Measurements from ENCODE around the gene RABEP1.

The RABEP1 gene

GRCh38 chr17:5362162-5362811 lies 80.2 kb downstream of the RABEP1 start:
- DNase-seq = no peak

DNA sequence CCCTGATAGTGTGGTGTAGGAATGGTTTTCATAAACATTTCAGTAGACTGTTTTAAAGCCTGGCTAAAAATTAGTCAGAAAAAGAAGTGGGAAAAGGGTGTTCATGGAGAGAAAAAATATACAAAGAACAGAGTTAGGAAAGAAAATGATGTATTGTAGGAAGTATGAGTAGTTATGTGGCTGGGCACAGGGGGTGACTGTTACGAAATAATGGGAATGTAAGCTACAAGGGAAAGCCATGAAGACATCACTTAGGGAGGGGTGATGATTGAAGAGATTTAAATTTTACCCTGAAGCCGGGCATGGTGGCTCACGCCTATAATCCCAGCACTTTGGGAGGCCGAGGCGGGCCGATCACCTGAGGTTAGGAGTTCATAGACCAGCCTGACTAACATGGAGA lies 82.1 kb downstream of the RABEP1 start:
- no peak for DNase-seq

DNA sequence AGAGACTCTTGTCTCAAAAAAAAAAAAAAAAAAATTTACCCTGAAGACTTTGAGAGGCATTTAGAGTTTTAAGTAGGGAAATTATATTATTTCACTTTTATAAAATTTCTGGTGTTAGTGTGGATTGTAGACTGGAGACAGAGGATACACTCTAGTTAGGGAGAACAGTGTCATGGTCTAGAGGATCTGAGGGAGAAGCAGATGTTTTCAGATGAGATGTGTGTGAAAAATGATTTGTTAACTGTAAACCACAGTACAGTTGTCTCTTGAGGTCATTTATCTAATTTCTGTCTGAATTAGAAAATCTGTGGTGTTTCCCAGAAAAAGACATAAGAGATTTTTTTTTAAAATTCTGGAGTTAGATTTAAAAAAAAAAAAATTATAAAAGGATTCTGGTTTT lies 82.6 kb downstream of the RABEP1 start:
- DNase-seq = no peak

GRCh38 chr17:5365831-5366230 lies 83.7 kb downstream of the RABEP1 start:
- no peak for DNase-seq

DNA sequence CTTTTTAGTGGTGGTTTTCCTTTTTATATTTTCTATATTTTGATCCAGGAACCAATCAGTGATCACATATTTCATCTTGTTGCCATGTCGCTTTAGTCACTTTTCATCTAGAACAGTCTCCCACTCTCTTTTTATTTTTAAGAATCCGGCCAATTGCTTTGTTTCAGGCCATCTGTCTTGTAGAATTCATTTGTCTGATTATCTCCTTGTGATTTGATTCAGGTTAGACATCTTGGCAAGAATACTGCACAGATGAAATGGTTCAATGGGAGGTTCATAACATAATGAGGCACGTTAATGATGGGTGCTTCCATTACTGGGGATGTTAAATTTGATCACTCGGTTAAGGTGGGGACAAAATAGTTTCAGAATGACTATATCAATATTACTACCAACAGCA lies 88.3 kb downstream of the RABEP1 start:
- no peak for DNase-seq

GRCh38 chr17:5373112-5373511 lies 91.0 kb downstream of the RABEP1 start:
- DNase-seq = no peak

GRCh38 chr17:5378566-5379207 lies 96.6 kb downstream of the RABEP1 start:
- no peak for DNase-seq

GRCh38 chr17:5379351-5380107 lies 97.4 kb downstream of the RABEP1 start:
- no peak for DNase-seq

DNA sequence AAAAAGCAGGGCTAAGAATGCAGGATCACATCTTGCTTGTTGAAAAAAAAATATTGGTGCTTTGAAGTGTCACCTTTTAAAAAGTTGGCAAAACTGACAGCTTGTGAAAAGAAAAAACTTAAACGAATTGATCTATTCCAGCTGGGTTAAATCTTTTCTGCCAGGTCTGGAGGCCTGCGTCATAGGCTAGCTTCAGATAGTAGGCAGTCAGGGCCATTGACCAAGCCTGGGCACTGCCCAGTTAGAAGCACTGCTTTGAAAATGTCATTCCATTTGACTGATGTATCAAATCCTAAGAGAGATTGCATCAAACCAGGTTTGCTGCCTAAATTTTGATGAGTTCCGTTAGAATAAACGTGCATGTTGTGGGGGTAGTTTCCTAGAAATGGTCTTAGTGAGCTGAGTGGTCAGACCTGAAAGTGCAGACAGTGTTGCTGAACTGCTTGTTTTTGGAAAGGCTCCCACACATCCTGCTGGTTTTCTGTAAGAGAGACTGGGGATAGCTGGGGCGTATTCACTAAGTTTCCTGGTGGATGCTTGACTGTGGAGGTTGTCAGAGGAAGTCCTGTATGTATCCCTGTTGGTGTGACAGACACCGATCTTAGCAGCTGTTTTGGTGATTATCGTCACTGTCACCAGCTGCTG lies 98.5 kb downstream of the RABEP1 start:
- no peak for DNase-seq

DNA sequence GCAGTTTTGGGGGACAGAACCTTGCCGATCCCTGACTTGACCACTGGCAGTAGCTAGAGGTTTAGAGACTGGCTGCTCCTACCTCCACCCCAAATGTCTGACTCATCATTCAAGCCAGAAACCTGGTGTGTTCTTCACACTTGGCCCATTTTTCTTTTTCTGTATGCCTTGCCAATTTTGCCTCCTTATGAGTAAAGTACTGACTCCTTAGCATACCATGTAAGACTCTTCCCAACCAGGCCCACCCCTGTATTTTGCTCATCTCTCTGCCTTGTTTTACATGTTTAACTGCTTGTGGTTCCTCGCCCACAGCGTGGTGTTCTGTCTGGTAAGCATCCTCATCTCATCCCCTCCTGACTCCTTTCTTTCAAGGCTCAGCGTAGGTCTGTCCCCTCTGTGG lies 99.5 kb downstream of the RABEP1 start:
- DNase-seq = no peak

DNA sequence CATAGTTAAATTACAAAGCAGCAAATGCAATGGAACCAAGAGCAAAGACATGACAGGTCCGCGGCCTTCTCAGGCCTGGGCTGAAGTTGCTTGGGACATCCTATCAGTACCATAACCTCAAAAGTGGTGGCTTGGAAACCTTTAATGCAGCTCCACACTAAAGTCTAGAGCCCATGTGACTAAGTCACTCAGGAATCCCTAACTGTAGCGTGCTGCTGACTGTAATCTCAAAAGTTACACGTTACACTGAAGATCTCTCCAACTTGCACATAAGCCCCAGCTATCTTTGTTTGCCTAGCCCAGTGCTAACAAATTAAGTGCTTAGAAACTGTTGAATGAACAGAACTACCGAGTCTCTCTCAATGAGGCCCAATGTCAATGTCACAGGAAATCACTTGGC lies 109.6 kb downstream of the RABEP1 start:
- DNase-seq = no peak

- no peak for DNase-seq
Measured at GRCh38 chr17:5396612-5397011, 114.5 kb downstream of the RABEP1 start.

- no peak for DNase-seq
Measured at GRCh38 chr17:5399767-5400166, 117.7 kb downstream of the RABEP1 start.

GRCh38 chr17:5405400-5405799 lies 123.3 kb downstream of the RABEP1 start:
- no peak for DNase-seq

DNA sequence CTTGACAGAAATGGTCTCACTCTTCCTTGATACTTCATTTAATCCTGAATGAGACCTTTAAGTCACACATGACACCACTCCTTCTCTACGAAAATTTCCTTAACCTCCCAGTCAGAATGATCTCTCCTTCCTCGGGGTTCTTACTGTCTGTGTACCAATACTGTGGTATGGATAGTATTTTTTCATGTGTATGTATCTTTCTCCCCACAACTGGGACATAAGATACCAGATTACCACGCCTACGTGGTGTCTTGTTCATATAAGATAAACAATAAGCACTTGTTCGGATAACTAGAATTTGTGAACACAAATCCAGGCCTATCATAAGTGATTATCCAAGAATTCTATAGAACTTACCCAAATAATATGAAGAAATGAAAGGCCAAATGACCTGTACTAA lies 126.1 kb downstream of the RABEP1 start:
- no peak for DNase-seq

DNA sequence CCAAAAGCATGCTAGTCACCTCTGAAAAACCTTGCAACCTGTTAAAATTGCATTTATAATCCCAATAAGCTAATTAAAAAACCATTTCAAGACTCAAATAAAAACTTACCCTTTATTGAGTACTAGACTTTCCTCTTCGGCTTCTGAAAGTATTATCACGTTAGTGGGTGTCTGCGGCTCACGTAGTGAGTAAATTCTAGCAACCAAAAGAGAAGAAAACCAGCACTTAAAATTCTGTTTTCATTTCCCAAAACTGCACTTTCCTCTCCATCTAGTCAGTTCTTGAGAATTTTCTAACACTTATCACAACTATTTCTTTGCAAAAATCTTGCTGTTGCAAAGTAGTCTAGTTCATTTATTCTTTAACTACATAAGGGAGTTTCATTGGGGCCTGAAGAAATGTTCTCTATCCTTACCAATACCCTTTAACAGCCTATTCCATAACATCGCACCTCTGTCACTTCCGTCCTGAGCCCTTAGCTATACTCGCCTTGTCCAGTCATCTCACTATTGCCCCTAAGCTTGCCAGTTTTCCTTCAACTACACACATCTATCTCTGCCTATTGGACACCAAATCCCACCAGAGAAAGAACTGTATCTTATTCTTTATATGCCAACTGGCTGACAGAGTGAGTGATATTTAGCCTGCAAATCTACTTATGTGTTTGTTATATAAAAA lies 128.6 kb downstream of the RABEP1 start:
- no peak for DNase-seq

- no peak for DNase-seq
Measured at GRCh38 chr17:5413682-5414081, 131.6 kb downstream of the RABEP1 start.

DNA sequence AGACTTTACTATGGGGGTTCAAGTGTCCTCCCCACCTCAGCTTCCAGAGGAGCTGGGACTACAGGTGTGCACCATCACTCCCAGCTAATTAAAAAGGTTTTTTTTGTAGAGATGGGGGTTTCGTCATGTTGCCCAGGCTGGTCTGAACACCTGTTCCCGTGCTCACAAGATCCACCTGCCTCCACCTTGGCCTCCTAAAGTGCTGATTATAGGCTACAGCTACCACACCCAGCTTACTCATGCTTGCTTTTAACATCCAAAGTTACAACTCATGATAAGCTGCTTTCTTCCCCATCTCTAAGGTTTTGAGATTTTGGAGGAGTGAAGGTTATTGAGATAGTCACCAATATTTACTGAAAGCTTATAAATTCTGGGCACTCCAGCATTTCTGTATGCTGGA lies 134.8 kb downstream of the RABEP1 start:
- DNase-seq = no peak

GRCh38 chr17:5418858-5419355 lies 136.8 kb downstream of the RABEP1 start:
- DNase-seq = peak; percentile 83

DNA sequence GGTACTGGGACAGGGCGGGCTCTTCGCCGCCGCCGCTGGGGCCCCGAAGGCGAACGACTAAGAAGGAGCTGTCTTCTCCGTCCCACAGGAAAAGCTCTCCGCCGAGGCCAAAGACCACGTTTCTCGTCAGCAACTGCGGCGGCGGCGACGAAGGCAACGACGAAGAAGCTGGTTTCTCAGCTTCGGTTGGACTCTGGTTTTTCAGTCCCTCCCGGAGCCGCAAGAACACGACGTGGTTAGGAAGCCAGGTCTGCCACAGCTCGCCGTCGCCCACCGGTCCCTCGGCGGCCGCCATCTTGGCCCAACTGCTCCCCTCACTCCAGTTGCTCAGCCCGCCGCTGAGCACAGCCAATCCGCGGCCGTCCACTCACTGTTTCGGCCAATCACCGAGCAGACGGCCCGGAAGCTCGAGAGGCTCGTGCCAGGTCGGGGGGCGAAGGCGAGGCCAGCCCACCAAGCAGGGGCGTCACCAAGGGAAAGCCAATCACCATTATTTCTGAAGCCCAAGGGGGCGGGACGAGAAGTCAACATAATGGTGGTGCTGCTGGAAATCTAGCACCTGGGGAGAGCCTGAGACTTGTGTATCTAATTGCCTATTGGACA lies 137.4 kb downstream of the RABEP1 start, which contains the start of gene NUP88:
NUP88 (minus strand) TSS at position 307 of the 603 bp plus-strand sequence; CDS start at position 295, 12 bp downstream.
- DNase-seq = peak; percentile 97

DNA sequence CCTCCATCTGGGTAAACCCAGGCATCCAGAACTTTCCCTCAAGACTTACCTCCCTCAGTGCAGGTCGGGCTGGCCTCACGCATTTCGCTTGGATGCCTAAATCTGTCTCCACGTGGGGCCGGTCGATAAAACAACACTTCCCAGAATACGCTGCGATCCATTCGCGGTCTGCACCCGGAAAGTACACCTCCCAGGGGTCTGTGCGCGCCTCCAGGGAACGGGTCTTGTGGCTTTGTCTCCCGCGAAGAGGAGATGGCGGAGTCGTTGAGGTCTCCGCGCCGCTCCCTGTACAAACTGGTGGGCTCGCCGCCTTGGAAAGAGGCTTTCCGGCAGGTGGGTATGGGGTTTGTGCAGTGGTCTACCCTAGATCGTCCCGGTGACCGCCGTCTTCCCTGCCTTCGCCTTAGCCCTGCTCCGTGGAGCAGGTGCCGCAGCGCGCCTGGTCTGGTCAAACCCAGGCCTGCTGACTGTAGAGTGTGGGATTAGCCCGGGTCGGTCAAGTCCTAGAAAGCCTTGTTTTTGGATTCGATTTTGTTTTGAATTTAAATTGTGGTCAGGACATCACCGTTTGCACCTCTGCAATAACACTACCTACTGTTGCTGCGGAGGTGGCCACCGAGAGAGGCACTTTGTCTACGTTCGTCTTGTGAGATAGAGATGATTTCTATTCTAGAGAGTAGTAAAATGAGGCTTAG lies 138.0 kb downstream of the RABEP1 start, which contains the start of gene RPAIN:
RPAIN (plus strand) TSS at position 224 of the 695 bp plus-strand sequence; CDS start at position 253, 29 bp downstream.
- peak; percentile 87 for DNase-seq
